Loucy (cell line): Measurements from ENCODE around the gene FRAS1.

Experiments used
- EZH2phosphoT487 ChIP-seq: fragments of 200-600 bp; IDR thresholded peaks from 2 replicates; pipeline ENCODE4 v1.6.1; 2018; ENCODE audit warnings: antibody characterized with exemption, mild to moderate bottlenecking, moderate library complexity, borderline replicate concordance
- TF ChIP-seq, protein P1 (sequence below): fragments of 200-600 bp; sonication (generic); conservative IDR thresholded peaks from 2 replicates; pipeline ENCODE4 v1.5.1; 2014; ENCODE audit warnings: mild to moderate bottlenecking, antibody characterized with exemption, low read length

DNA sequence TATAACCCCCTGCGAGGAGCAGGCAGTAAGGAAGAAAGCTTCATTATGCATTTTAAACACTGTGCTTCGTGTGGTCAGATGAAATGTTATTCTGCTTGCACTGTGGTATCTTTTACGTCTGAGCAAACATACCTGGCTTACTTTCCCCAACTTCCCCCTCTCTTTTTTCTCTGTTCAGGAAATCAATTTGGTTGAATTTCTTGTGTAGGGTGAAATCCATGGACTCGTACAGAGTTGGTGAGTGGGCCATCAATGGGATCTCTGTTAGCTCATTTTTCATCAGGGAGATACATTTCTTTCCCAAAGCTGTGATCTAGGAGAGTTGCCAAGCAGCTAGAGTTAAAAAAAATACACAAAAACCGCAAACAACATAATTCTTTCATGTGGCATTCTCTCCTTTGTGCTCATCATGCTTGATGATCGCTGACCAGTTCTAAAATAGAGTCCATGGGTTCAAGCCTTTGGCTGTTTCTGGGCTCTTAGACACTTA lies 98.5 kb downstream of the FRAS1 start:
- TF ChIP-seq, protein P1, sequence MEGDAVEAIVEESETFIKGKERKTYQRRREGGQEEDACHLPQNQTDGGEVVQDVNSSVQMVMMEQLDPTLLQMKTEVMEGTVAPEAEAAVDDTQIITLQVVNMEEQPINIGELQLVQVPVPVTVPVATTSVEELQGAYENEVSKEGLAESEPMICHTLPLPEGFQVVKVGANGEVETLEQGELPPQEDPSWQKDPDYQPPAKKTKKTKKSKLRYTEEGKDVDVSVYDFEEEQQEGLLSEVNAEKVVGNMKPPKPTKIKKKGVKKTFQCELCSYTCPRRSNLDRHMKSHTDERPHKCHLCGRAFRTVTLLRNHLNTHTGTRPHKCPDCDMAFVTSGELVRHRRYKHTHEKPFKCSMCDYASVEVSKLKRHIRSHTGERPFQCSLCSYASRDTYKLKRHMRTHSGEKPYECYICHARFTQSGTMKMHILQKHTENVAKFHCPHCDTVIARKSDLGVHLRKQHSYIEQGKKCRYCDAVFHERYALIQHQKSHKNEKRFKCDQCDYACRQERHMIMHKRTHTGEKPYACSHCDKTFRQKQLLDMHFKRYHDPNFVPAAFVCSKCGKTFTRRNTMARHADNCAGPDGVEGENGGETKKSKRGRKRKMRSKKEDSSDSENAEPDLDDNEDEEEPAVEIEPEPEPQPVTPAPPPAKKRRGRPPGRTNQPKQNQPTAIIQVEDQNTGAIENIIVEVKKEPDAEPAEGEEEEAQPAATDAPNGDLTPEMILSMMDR: no peak
- no peak for TF ChIP-seq EZH2phosphoT487
